Measurements from ENCODE around the gene RPL13A. TPM values are rescaled to one million over a fixed set of nuclear protein-coding genes. Genes with fewer than 3 reads are reported as not detected.

Gene RPL13A
- polyA plus RNA-seq, 1 of the 3 experiments (the other 2 are of a cell fraction): 2,748 TPM

- TF ChIP-seq FOXJ3 (CRISPR knock-in tag; IDR thresholded peaks at IDR 0.05): no peak
These were observed 33.4 kb downstream of the RPL13A start (continued) for GRCh38 chr19:49520705-49521319.

GRCh38 chr19:49524812-49525455, 37.5 kb downstream of the RPL13A start:
- no peaks in the 10 kb centered on the region for H3K79me2 ChIP-seq (ENCODE audit: insufficient read depth)
- H3K4me2 ChIP-seq: no peak overlapping the region
- no peak overlapping the region for H3K4me3 ChIP-seq (ENCODE audit: low read depth in 2 of 2, low read length in 1 of 2)
- no peak overlapping the region for H3K27ac ChIP-seq (ENCODE audit: low read depth in 2 of 2, low read length in 1 of 2)
- TF ChIP-seq SIN3A (IDR thresholded peaks at IDR 0.05; ENCODE audit: borderline replicate concordance, low read depth, low read length) (no peak), MAX (IDR thresholded peaks at IDR 0.05; ENCODE audit: low read depth) (no peak), USF1 (IDR thresholded peaks at IDR 0.05; ENCODE audit: borderline replicate concordance, low read depth) (no peak), ZBTB33 (IDR thresholded peaks at IDR 0.05; ENCODE audit: borderline replicate concordance, low read depth) (no peak), TAF1 (IDR thresholded peaks at IDR 0.05; ENCODE audit: borderline replicate concordance, low read depth, low read length) (no peak), GATA2 (CRISPR knock-in tag; IDR thresholded peaks at IDR 0.05) (no peak), RFX5 (IDR thresholded peaks at IDR 0.05; ENCODE audit: low read length) (no peak), RXRA (IDR thresholded peaks at IDR 0.05; ENCODE audit: borderline replicate concordance, low read depth) (no peak), MXI1 (IDR thresholded peaks at IDR 0.05; ENCODE audit: low read depth, low read length) (no peak), REST (IDR thresholded peaks at IDR 0.05; ENCODE audit: low read depth, low read length) (no peak), FOXJ3 (CRISPR knock-in tag; IDR thresholded peaks at IDR 0.05) (no peak)
- H3K9ac ChIP-seq: no peak overlapping the region
- no peaks in the 10 kb centered on the region for H3K36me3 ChIP-seq (replicated peaks in 1 of 2; ENCODE audit: control insufficient read depth in 1 of 2, insufficient read depth in 2 of 2, low read length in 1 of 2)
- H3K27me3 ChIP-seq (ENCODE audit: insufficient read depth): no peaks in the 10 kb centered on the region
- WGBS (ENCODE audit: low lambda C conversion rate): 88% methylated on average over 13 of the region's 22 CpGs
- no peaks in the 10 kb centered on the region for H3F3A ChIP-seq (replicated peaks; ENCODE audit: insufficient read depth)
- no peaks in the 10 kb centered on the region for H3K9me2 ChIP-seq
- H2AFZ ChIP-seq (ENCODE audit: low read depth): no peak overlapping the region
- peaks cover 0 to 4% of the 10 kb centered on the region in 2 experiments; a peak in 1 of 4 replicates for H3K4me1 ChIP-seq (ENCODE audit: control insufficient read depth in 1 of 2, insufficient read depth in 2 of 2, low read depth in 1 of 2, low read length in 1 of 2)
- no peak for DNase-seq
- no peaks in the 10 kb centered on the region for H4K20me1 ChIP-seq (ENCODE audit: insufficient read depth)
- ChIA-PET POLR2A (no interaction called here), CTCF (interaction anchor here (0.7 to 1.6 kb wide), 2 partner anchors 21 to 1203 kb away, joined by 3 to 8 read pairs; a partner anchor contains a TSS)
- no peaks in the 10 kb centered on the region for H3K9me3 ChIP-seq

Measured in SK-N-SH (cell line).